ENCODE measurements around the gene GNAL.

GNAL gene

GRCh38 chr18:11801573-11801972, 112.5 kb downstream of the GNAL start:
- no peak overlapping the region for H3K4me3 ChIP-seq (ENCODE audit: low read depth, low read length)
- DNase-seq (ENCODE audit: low read depth) = no peak
- no peak for TF ChIP-seq CTCF (IDR thresholded peaks at IDR 0.05; ENCODE audit: control insufficient read depth, extremely low read depth, insufficient read depth)

DNA sequence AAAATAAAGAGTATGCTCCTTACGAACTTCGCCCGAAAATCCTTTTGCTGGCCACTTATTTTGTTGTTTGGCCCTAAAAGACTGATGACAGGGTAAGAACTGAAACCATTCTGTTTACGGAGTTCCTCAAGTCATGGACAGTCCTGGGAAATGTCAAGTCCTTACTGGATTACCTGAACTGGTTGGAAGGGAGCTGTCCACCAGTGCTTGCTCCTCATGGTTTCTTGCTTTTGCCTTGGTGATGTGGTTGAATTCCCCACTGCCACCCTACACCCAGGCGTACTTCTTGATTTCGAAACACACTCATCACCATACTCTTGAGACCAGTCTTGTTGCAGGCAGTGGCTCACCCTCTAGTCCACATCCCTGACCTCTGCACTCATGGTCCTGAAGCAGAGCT, 113.1 kb downstream of the GNAL start:
- no peak for DNase-seq (ENCODE audit: low read depth)
- no peak overlapping the region for H3K4me3 ChIP-seq (ENCODE audit: low read depth, low read length)
- no peak for TF ChIP-seq CTCF (IDR thresholded peaks at IDR 0.05; ENCODE audit: control insufficient read depth, extremely low read depth, insufficient read depth)

DNA sequence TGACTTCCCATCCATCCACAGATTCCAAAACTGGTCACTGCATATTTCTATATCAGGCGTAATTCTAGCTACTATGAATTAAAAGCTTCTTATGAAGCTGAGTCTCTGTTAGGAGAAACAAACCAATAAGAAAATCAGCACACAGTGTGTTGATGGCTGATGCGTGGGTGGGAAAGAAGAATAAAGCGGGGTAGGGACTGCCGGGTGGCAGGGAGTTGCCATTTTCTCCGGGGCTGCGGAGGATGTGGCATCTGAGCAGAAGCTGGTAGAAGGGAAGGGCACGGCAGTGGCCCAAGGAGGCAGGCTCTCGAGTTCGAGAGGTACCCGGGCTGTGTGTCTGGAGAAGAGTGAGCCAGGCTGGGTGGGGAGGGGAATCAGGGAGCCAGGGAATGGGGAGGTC, 113.5 kb downstream of the GNAL start:
- H3K4me3 ChIP-seq (ENCODE audit: low read depth, low read length) = no peak overlapping the region
- TF ChIP-seq CTCF (IDR thresholded peaks at IDR 0.05; ENCODE audit: control insufficient read depth, extremely low read depth, insufficient read depth) = no peak
- DNase-seq (ENCODE audit: low read depth) = no peak

DNA sequence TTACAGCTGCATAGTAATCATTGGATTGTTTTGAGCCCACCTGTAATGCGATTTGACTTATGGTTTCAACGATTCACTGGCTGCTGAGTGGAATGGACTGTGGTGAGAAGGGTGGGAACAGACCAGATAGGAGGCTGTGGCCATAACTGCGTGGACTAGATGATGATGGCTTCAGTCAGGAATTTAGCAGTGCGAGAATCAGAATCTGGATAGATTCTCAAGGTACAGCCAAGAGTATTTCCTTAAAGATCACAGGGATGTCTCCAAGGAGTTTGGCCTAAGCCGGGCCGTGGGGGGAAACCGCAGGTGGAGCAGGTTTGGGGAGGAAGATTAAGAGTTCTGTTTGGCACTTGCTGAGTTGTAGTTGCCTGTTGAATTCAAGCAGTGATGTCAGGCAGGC, 118.2 kb downstream of the GNAL start:
- TF ChIP-seq CTCF (IDR thresholded peaks at IDR 0.05; ENCODE audit: control insufficient read depth, extremely low read depth, insufficient read depth) = no peak
- no peak for DNase-seq (ENCODE audit: low read depth)
- no peak overlapping the region for H3K4me3 ChIP-seq (ENCODE audit: low read depth, low read length)

DNA sequence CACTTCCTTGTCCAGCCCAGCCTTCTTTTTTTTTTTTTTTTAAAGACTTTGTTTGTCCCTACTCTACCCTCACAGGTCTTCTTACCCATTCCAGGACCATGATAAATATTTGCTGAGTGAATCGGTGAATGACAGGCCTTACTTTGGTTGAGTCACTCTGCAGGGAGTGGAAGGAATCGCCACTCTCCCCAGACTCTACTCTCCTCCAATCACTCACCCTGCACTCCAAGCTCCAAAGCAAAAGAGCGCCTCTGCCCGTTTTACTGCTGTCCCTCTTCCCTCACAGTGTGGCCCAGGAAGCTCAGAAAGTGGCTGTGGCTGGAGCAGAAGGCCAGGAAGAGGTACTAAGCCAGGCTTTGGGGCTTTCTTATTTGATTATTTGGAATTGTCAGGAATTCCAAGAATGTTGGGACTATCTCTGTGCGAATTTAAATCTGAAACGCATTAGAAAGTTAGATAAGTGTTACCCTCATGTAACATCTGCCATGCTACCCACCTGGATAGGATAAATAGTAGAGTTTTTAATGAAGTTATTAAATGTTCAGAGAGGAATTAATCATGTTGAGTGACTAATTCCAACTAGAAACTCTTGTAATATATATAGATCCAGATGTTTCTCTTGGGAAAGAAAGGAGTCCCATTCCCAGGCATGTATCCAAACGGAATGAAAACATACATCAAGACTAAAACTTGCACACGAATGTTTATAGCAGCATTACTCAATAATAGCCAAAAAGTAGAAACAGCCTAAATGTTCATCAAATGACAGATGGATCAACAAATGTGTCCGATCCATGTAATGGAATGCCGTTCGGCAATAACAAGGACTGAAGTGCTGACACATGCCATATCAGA, 119.2 kb downstream of the GNAL start:
- H3K4me3 ChIP-seq (ENCODE audit: low read depth, low read length) = no peak overlapping the region
- DNase-seq (ENCODE audit: low read depth) = no peak
- no peak for TF ChIP-seq CTCF (IDR thresholded peaks at IDR 0.05; ENCODE audit: control insufficient read depth, extremely low read depth, insufficient read depth)

- no peak overlapping the region for H3K4me3 ChIP-seq (ENCODE audit: low read depth, low read length)
- no peak for DNase-seq (ENCODE audit: low read depth)
- TF ChIP-seq CTCF (IDR thresholded peaks at IDR 0.05; ENCODE audit: control insufficient read depth, extremely low read depth, insufficient read depth) = no peak
These were observed 120.8 kb downstream of the GNAL start for GRCh38 chr18:11809895-11810294.

DNA sequence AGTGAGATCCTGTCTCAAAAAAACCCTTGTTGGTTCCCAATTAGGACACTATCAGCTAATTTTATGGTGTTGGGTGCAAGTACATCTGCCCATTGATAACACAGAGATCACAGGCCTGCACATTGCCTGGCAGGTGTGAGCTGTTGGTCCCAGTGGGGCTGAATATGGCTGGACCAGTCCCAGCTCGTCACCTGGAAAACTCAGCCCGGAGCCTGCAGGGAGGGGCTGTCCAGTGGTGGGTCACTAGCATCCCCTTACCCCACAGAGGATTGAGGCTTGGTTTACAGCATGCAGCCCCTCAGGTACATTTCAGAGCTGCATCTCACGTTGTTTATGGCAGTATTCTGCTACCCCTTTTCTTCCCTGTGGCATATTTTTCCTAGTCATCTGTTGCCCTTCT, 121.3 kb downstream of the GNAL start:
- no peak for DNase-seq (ENCODE audit: low read depth)
- no peak for TF ChIP-seq CTCF (IDR thresholded peaks at IDR 0.05; ENCODE audit: control insufficient read depth, extremely low read depth, insufficient read depth)
- no peak overlapping the region for H3K4me3 ChIP-seq (ENCODE audit: low read depth, low read length)
